ENCODE data around the gene ARHGAP26. TPM values are rescaled to one million over a fixed set of nuclear protein-coding genes. Genes with fewer than 3 reads are reported as not detected.

The ARHGAP26 gene
- polyA plus RNA-seq, 1 donor from 2014 or later, result 1.6 TPM

- no peak overlapping the region for H3K4me3 Mint-ChIP-seq
These were observed 246.8 kb downstream of the ARHGAP26 start for GRCh38 chr5:143016777-143017516.

GRCh38 chr5:143017541-143017940, 247.4 kb downstream of the ARHGAP26 start:
- Mint-ChIP-seq H3K36me3 (peaks cover 3% of the 10 kb centered on the region), H3K4me3 (no peak overlapping the region), H3K27me3 (no peaks in the 10 kb centered on the region), H3K27ac (no peak overlapping the region), H3K9me3 (peaks cover 0 to 10% (median 0%) of the 10 kb centered on the region in 3 donors), H3K4me1 (peaks cover 4 to 6% (median 5%) of the 10 kb centered on the region in 3 donors)

More at GRCh38 chr5:143016777-143017516, 246.8 kb downstream of the ARHGAP26 start:
- Mint-ChIP-seq H3K27me3 (no peaks in the 10 kb centered on the region), H3K36me3 (peaks cover 3% of the 10 kb centered on the region), H3K27ac (no peak overlapping the region), H3K4me1 (peaks cover 4 to 6% (median 5%) of the 10 kb centered on the region in 3 donors), H3K9me3 (peaks cover 0 to 10% (median 0%) of the 10 kb centered on the region in 3 donors)

DNA sequence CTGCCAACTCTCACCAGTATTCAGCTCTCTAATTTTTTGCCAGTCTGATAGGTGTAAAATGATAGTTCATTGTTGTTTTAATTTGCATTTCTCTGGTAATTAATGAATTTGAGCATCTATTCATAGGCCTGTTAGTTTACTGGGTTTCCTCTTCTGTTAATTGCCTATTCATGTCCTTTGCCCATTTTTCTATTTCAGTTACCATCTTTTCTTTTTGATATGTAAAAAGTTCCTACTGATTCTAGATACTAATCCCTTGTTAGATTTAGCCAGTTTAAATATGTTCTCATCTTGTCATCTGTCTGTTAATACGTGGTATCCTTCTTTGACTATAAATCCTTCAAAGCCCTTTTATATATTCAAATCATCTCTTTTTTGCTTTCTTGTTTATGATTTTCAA, 247.8 kb downstream of the ARHGAP26 start:
- Mint-ChIP-seq H3K9me3 (peaks cover 0 to 10% (median 0%) of the 10 kb centered on the region in 3 donors), H3K27ac (no peak overlapping the region), H3K36me3 (peaks cover 3% of the 10 kb centered on the region), H3K27me3 (no peaks in the 10 kb centered on the region), H3K4me3 (no peak overlapping the region), H3K4me1 (peaks cover 4 to 6% (median 5%) of the 10 kb centered on the region in 3 donors)

- Mint-ChIP-seq H3K4me1 (peaks cover 5 to 10% (median 6%) of the 10 kb centered on the region in 3 donors), H3K4me3 (no peak overlapping the region), H3K27me3 (peaks cover 3% of the 10 kb centered on the region), H3K27ac (no peak overlapping the region), H3K9me3 (peaks cover 0 to 10% (median 0%) of the 10 kb centered on the region in 3 donors), H3K36me3 (peaks cover 3% of the 10 kb centered on the region)
These were observed 249.0 kb downstream of the ARHGAP26 start for GRCh38 chr5:143019157-143019556.

DNA sequence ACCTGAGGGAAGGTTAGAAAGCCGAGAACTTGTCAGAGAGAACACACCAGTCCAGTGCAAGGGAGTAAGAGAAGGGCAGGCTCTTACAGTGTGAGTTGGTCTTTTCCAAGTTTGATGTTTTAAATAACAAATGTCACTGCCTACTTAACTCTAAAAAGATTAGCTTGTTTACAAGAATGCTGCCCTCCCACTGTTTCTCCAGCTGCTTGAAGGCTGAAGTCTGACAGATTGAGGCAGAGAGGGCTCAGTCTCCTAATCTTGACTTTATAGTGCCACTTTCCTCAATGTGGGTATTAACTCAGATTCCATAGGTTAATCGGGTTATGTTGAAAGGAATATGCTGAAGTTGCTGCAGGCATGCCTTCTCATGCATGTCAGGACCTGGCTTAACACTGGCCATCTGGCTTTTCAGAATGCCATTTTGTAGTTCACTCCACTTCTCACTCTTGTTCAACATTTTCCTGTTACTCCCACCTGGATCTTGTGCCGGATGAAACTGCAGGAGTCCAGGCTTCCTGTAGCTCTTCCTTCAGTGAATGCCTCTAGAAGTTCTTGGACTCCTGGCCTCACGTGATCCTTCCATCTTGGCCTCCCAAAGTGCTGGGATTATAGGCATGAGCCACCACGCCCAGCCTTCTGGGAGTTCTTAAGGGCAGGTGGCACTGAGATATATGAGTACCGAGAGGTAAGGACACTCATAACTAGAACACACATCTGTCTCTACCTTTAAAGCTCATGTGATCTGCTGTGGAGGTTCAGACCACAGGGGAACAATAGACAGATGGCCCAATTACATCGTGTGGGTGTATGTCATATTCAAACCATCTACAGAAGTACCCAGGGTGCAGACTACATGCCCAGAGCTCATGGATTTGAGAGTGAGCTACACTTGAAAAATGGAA, 249.7 kb downstream of the ARHGAP26 start:
- Mint-ChIP-seq H3K4me1 (peaks cover 5 to 10% (median 6%) of the 10 kb centered on the region in 3 donors), H3K27me3 (peaks cover 3% of the 10 kb centered on the region), H3K9me3 (peaks cover 0 to 10% (median 0%) of the 10 kb centered on the region in 3 donors), H3K4me3 (peak overlapping the region in 1 of 4 donors; percentile 78), H3K36me3 (peaks cover 5% of the 10 kb centered on the region), H3K27ac (peak overlapping the region in 1 of 3 donors; percentile 89)

DNA sequence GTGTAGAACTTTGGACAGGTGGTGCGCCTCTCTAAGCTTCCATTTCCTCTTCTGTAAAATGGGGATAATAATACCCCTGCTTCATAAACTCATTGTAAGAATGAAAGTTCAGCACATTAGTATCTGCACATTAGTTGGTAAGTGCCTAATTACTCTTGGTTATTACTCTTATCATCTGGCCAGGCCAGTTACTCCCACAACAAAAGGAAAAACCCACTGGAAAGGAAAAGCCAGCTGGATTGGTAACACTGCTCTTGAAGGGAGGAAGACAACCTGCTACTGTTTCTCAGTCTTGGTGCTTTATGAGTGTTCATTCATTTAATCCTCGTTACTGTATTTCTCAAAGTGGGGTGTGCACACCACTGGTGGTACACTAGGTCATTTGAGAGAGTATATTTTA, 251.4 kb downstream of the ARHGAP26 start:
- Mint-ChIP-seq H3K36me3 (peaks cover 5% of the 10 kb centered on the region), H3K27ac (peak overlapping the region in 1 of 3 donors; percentile 12), H3K9me3 (peaks cover 0 to 10% (median 0%) of the 10 kb centered on the region in 3 donors), H3K4me3 (no peak overlapping the region), H3K4me1 (peaks cover 5 to 10% (median 9%) of the 10 kb centered on the region in 3 donors), H3K27me3 (peaks cover 3% of the 10 kb centered on the region)

- Mint-ChIP-seq H3K27me3 (peaks cover 3% of the 10 kb centered on the region), H3K4me1 (peaks cover 5 to 10% (median 9%) of the 10 kb centered on the region in 3 donors), H3K9me3 (no peaks in the 10 kb centered on the region), H3K4me3 (peak overlapping the region in 1 of 4 donors; percentile 48), H3K27ac (peak overlapping the region in 1 of 3 donors; percentile 84), H3K36me3 (peaks cover 1% of the 10 kb centered on the region)
These were observed 253.4 kb downstream of the ARHGAP26 start for GRCh38 chr5:143023411-143024096.

GRCh38 chr5:143024228-143024920, 254.2 kb downstream of the ARHGAP26 start:
- Mint-ChIP-seq H3K9me3 (no peaks in the 10 kb centered on the region), H3K27ac (peak overlapping the region in 1 of 3 donors; percentile 73), H3K4me1 (peaks cover 5 to 9% (median 5%) of the 10 kb centered on the region in 3 donors), H3K27me3 (peaks cover 3% of the 10 kb centered on the region), H3K36me3 (peaks cover 1% of the 10 kb centered on the region), H3K4me3 (no peak overlapping the region)

DNA sequence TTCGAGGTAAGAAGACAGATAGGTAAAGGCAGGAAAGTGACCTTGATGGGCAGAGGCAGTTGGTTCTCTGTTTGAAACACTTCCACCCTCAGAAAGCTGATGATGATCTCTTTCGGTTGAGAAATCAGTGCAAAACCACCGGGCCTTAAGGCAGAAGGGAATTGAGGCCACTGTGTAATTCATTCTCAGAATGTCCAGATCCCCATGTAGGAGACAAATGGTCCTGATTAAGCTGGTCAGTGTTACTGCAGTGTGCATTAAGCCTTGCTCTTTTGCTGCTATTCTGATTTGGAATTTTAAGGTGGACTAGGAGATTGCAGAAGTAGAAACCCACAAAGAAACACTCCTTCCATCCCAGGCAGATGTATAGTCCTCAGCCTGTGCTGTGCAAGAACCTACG, 255.2 kb downstream of the ARHGAP26 start:
- Mint-ChIP-seq H3K36me3 (peaks cover 1% of the 10 kb centered on the region), H3K27me3 (peaks cover 3% of the 10 kb centered on the region), H3K4me1 (peaks cover 6 to 12% (median 10%) of the 10 kb centered on the region in 3 donors), H3K27ac (peak overlapping the region in 1 of 3 donors; percentile 81), H3K4me3 (peak overlapping the region in 1 of 4 donors; percentile 7), H3K9me3 (no peaks in the 10 kb centered on the region)

DNA sequence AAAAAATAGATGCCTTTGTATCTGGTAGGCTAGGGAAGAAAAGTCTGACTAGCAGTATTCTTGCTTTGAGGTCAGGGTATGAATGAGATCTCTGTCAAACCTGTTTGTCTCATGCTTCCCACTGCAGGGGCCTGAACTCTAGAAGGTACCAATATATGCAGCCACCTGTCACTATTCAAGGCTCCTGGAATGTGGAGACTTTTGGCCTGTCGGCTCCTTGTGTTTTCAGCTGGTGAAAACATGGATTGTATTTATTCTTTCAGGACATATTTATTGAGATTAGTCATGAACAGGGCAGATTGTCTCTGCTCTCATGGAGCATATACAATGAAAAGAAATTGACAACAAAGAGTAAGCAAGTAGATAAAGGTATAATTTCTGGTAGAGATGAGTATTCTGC, 255.8 kb downstream of the ARHGAP26 start:
- Mint-ChIP-seq H3K9me3 (no peaks in the 10 kb centered on the region), H3K27me3 (peaks cover 3% of the 10 kb centered on the region), H3K4me1 (peaks cover 12 to 18% (median 16%) of the 10 kb centered on the region in 3 donors), H3K36me3 (peaks cover 1% of the 10 kb centered on the region), H3K4me3 (peak overlapping the region in 1 of 4 donors; percentile 33), H3K27ac (no peak overlapping the region)

DNA sequence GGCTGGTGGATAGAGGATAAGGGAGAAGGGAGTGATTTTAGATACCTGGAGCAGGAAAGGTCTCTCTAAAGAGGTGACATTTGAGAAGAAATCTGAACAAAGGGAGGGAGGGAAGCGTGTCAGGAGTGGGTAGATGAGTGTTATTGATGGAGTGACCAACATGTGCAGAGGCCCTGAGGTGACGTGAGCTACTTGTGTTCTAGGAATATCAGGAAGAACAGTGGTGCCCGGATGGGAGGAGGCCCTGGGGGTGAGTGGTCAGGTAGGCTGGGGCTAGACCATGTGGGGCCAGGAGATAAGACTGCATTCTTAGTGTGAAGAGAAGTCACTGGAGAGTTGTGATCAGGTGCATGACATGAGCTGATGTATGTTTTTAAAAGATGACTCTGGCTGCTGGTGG, 256.2 kb downstream of the ARHGAP26 start:
- Mint-ChIP-seq H3K4me3 (peak overlapping the region in 1 of 4 donors; percentile 33), H3K9me3 (no peaks in the 10 kb centered on the region), H3K27me3 (peaks cover 3% of the 10 kb centered on the region), H3K4me1 (peaks cover 14 to 21% (median 20%) of the 10 kb centered on the region in 3 donors), H3K27ac (no peak overlapping the region), H3K36me3 (peaks cover 3% of the 10 kb centered on the region)

- Mint-ChIP-seq H3K27ac (no peak overlapping the region), H3K4me3 (no peak overlapping the region), H3K36me3 (peaks cover 2% of the 10 kb centered on the region), H3K9me3 (no peaks in the 10 kb centered on the region), H3K4me1 (peaks cover 14 to 19% (median 17%) of the 10 kb centered on the region in 3 donors), H3K27me3 (no peaks in the 10 kb centered on the region)
These were observed 259.1 kb downstream of the ARHGAP26 start for GRCh38 chr5:143029293-143029692.

DNA sequence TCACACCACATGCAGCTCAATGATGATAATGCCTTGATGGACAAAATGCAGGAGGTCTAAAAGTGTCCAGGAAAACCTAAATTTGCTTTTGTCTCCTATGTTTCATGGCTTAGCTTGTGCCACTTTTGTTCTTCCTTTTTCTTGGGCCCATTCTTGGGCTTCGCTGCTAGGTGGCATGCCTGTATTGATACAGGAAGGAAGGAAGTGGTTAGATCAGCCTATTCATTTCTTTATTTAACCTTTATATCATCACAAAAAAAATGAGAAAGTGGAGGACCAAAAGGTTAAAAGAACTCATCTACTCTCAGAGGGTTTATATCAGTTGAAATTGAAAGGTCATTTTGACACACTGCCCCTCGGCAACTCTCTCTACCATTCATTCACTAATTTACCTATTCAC, 260.2 kb downstream of the ARHGAP26 start:
- peak overlapping the region in 2 of 4 donors; percentile 55 to 65 for H3K4me3 Mint-ChIP-seq
- no peaks in the 10 kb centered on the region for H3K27me3 Mint-ChIP-seq
- H3K4me1 Mint-ChIP-seq, result peaks cover 14 to 19% (median 17%) of the 10 kb centered on the region in 3 donors
- H3K9me3 Mint-ChIP-seq, result no peaks in the 10 kb centered on the region
- peak overlapping the region in 1 of 3 donors; percentile 36 for H3K27ac Mint-ChIP-seq
- peaks cover 2% of the 10 kb centered on the region for H3K36me3 Mint-ChIP-seq

Data from IgD-negative memory B cell (primary cell).